Raji (cell line): ENCODE results near the gene DNAJC30.

Experiments
- POLR2A ChIP-seq: IDR thresholded peaks from 2 replicates; pipeline ENCODE4 v1.6.1; 2011; ENCODE audit warnings: low read depth, low read length, control low read depth; ENCODE audit not compliant: insufficient read depth

Gene DNAJC30

GRCh38 chr7:73644688-73645286 lies 38.5 kb downstream of the DNAJC30 start:
- no peak for TF ChIP-seq POLR2A

- no peak for TF ChIP-seq POLR2A
These were observed 40.4 kb downstream of the DNAJC30 start for GRCh38 chr7:73642834-73643233.

GRCh38 chr7:73638911-73639310 lies 44.3 kb downstream of the DNAJC30 start:
- no peak for TF ChIP-seq POLR2A

- TF ChIP-seq POLR2A, result no peak
These were observed 47.6 kb downstream of the DNAJC30 start for GRCh38 chr7:73635428-73636200.

GRCh38 chr7:73633844-73634243 lies 49.4 kb downstream of the DNAJC30 start:
- TF ChIP-seq POLR2A, result no peak

- no peak for TF ChIP-seq POLR2A
These were observed 49.9 kb downstream of the DNAJC30 start for GRCh38 chr7:73633323-73633722.

GRCh38 chr7:73631558-73631957 lies 51.7 kb downstream of the DNAJC30 start:
- no peak for TF ChIP-seq POLR2A
